SK-N-SH treated with all-trans-retinoic acid at 6 μM for 48 hours (cell line): Measurements from ENCODE around the gene PSMC3.

Source experiments
- ATAC-seq: fragments of 200-7000 bp; cut with Tn5 transposase; 3 replicates; pipeline ENCODE4 v1.9.1; 2020; ENCODE audit warnings: mild to moderate bottlenecking, moderate library complexity
- ARNTL ChIP-seq: fragments of 450-650 bp; formaldehyde crosslinking; IDR thresholded peaks from 2 replicates; pipeline ENCODE4 v1.5.0; 2020; ENCODE audit warnings: low read depth, mild to moderate bottlenecking, moderate library complexity, borderline replicate concordance
- BACH2 ChIP-seq: fragments of 250-450 bp; sonication (Bioruptor Pico); IDR thresholded peaks from 2 replicates; pipeline ENCODE4 v1.9.0; 2021; ENCODE audit warnings: mild to moderate bottlenecking, borderline replicate concordance
- CSDC2 ChIP-seq: fragments of 250-450 bp; sonication (Bioruptor Pico); IDR thresholded peaks from 2 replicates; pipeline ENCODE4 v1.5.0; 2020; ENCODE audit warnings: mild to moderate bottlenecking, moderate library complexity
- CSRNP3 ChIP-seq: fragments of 250-450 bp; sonication (Bioruptor Pico); IDR thresholded peaks from 2 replicates; pipeline ENCODE4 v1.5.1; 2021; ENCODE audit warnings: mild to moderate bottlenecking, moderate library complexity
- ESRRG ChIP-seq: fragments of 250-450 bp; sonication (Bioruptor Pico); IDR thresholded peaks from 2 replicates; pipeline ENCODE4 v1.6.1; 2021; ENCODE audit warnings: mild to moderate bottlenecking
- GLIS3 ChIP-seq: fragments of 250-450 bp; sonication (Bioruptor Pico); IDR thresholded peaks from 2 replicates; pipeline ENCODE4 v1.5.0; 2020; ENCODE audit warnings: mild to moderate bottlenecking, moderate library complexity
- ISL1 ChIP-seq: fragments of 250-450 bp; sonication (Bioruptor Pico); IDR thresholded peaks from 2 replicates; pipeline ENCODE4 v2.1.2; 2022; ENCODE audit warnings: mild to moderate bottlenecking, moderate library complexity
- OSR1 ChIP-seq: fragments of 250-450 bp; sonication (Bioruptor Pico); IDR thresholded peaks from 2 replicates; pipeline ENCODE4 v1.8.0; 2022; ENCODE audit warnings: moderate library complexity, mild to moderate bottlenecking, inconsistent platforms
- PATZ1 ChIP-seq: fragments of 250-450 bp; sonication (Bioruptor Pico); IDR thresholded peaks from 2 replicates; pipeline ENCODE4 v1.8.0; 2020; ENCODE audit warnings: mild to moderate bottlenecking, moderate library complexity, borderline replicate concordance
- POU6F1 ChIP-seq: fragments of 250-450 bp; sonication (Bioruptor Pico); IDR thresholded peaks from 2 replicates; pipeline ENCODE4 v1.8.0; 2021; ENCODE audit warnings: low read depth, mild to moderate bottlenecking, moderate library complexity, borderline replicate concordance
- PPARA ChIP-seq: fragments of 250-450 bp; sonication (Bioruptor Pico); IDR thresholded peaks from 2 replicates; pipeline ENCODE4 v1.5.0; 2020; ENCODE audit warnings: mild to moderate bottlenecking, borderline replicate concordance
- RARB ChIP-seq: fragments of 250-450 bp; sonication (Bioruptor Pico); IDR thresholded peaks from 2 replicates; pipeline ENCODE4 v1.8.0; 2021; ENCODE audit warnings: mild to moderate bottlenecking, moderate library complexity
- ZC3H10 ChIP-seq: fragments of 250-450 bp; sonication (Bioruptor Pico); IDR thresholded peaks from 2 replicates; pipeline ENCODE4 v1.5.1; 2021; ENCODE audit warnings: mild to moderate bottlenecking, moderate library complexity
- ZFP3 ChIP-seq: fragments of 250-450 bp; sonication (Bioruptor Pico); IDR thresholded peaks from 2 replicates; pipeline ENCODE4 v1.5.0; 2020; ENCODE audit warnings: mild to moderate bottlenecking, moderate library complexity
- ZNF565 ChIP-seq: fragments of 450-650 bp; formaldehyde crosslinking; conservative IDR thresholded peaks from 2 replicates; pipeline ENCODE4 v1.5.0; 2020; ENCODE audit warnings: low read depth, mild to moderate bottlenecking, moderate library complexity
- ZNF70 ChIP-seq: fragments of 450-650 bp; formaldehyde crosslinking; IDR thresholded peaks from 2 replicates; pipeline ENCODE4 v1.5.0; 2020; ENCODE audit warnings: mild to moderate bottlenecking, moderate library complexity
- ZNF8 ChIP-seq: fragments of 450-650 bp; formaldehyde crosslinking; IDR thresholded peaks from 2 replicates; pipeline ENCODE4 v1.5.0; 2020; ENCODE audit warnings: mild to moderate bottlenecking, moderate library complexity
- TF ChIP-seq, protein P1 (sequence below): fragments of 250-450 bp; sonication (Bioruptor Pico); IDR thresholded peaks from 2 replicates; pipeline ENCODE4 v1.5.0; 2020; ENCODE audit warnings: mild to moderate bottlenecking, moderate library complexity

Gene PSMC3

GRCh38 chr11:47445840-47446239 is 19.6 kb upstream of the PSMC3 start:
- TF ChIP-seq CSRNP3 (CRISPR knock-in tag) (no peak), ARNTL (CRISPR knock-in tag) (no peak), PATZ1 (no peak), ESRRG (CRISPR knock-in tag) (no peak), PPARA (no peak), ZNF70 (no peak)
- TF ChIP-seq, protein P1, sequence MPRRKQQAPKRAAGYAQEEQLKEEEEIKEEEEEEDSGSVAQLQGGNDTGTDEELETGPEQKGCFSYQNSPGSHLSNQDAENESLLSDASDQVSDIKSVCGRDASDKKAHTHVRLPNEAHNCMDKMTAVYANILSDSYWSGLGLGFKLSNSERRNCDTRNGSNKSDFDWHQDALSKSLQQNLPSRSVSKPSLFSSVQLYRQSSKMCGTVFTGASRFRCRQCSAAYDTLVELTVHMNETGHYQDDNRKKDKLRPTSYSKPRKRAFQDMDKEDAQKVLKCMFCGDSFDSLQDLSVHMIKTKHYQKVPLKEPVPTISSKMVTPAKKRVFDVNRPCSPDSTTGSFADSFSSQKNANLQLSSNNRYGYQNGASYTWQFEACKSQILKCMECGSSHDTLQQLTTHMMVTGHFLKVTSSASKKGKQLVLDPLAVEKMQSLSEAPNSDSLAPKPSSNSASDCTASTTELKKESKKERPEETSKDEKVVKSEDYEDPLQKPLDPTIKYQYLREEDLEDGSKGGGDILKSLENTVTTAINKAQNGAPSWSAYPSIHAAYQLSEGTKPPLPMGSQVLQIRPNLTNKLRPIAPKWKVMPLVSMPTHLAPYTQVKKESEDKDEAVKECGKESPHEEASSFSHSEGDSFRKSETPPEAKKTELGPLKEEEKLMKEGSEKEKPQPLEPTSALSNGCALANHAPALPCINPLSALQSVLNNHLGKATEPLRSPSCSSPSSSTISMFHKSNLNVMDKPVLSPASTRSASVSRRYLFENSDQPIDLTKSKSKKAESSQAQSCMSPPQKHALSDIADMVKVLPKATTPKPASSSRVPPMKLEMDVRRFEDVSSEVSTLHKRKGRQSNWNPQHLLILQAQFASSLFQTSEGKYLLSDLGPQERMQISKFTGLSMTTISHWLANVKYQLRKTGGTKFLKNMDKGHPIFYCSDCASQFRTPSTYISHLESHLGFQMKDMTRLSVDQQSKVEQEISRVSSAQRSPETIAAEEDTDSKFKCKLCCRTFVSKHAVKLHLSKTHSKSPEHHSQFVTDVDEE (CRISPR knock-in tag), result no peak
- ATAC-seq, result no peak

DNA sequence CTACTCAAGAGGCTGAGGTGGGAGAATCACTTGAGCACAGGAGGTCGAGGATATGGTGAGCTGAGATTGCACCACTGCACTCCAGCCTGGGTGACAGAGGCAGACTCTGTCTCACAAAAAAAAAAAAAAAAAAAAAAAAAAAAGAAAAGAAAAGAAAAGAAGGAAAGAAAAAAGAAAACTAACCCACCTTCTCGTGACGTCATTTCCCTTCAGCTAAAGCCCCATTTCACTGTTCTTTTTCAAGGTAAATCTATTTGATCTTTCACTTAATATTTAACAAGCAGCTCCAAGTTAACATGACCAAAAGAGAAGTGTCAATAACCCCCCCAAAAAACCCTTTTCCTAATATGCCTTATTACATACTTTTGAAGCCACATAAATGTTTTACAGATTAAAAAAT is 17.6 kb upstream of the PSMC3 start:
- no peak for ATAC-seq
- no peak for TF ChIP-seq OSR1
- no peak for TF ChIP-seq CSDC2 (CRISPR knock-in tag)
- TF ChIP-seq RARB (CRISPR knock-in tag), result no peak
- TF ChIP-seq BACH2 (CRISPR knock-in tag), result no peak
- TF ChIP-seq POU6F1 (CRISPR knock-in tag), result no peak

DNA sequence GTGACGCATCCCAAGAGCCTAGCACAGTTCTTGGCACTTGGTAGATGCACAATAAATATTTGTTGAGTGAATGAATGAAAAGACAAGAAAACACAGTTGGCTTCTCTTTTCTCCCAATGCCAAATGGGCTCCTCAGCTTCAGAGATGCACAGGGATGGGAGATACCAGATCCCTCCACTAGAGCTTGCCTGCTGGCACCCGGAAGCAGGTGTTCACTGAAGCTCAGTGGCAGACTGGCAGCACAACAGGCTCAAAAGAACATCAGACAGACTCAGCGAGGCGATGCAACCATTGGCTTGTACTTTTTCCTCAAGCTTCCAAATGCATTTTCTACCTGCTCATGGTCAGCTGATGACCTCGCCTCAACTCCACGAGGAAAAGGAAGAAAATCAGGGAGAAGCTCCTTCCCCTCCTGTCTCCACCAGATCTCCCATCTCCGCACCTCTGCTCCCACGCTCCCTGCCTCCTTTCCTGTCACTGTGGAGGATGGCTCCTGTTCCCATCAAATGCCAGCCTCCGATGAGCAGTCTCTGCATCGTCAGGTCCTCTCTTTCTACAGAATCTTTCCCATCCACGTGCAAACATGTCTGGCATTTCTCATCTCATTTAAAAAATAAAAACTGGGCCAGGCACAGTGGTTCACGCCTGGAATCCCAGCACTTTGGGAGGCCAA is 16.9 kb upstream of the PSMC3 start:
- peak; percentile 74 for ATAC-seq
- no peak for TF ChIP-seq BACH2 (CRISPR knock-in tag)
- no peak for TF ChIP-seq ZFP3
- TF ChIP-seq CSDC2 (CRISPR knock-in tag), result no peak
- TF ChIP-seq CSRNP3 (CRISPR knock-in tag), result no peak
- no peak for TF ChIP-seq ISL1 (CRISPR knock-in tag)
- no peak for TF ChIP-seq ZNF70

DNA sequence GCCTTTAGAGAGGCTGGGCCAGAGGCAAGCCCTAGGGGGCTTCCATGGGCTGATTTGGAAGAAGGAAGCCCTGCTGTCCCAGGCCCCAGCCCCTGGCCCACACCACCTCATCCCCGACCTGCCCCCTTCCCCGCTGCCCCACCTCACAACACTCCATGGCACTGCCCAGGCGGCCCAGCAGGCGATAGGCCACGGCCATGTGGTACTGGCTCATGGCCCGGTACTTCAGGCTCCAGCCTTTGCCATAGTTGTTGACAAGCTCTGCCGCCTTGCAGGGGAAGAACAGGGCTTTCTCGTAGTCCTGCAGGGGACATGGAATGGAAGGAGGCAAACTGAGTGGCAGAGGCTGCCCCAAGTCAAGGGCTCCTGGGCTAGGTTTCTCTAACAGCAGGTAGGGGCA is 16.3 kb upstream of the PSMC3 start:
- ATAC-seq, result no peak
- TF ChIP-seq ZC3H10 (no peak), GLIS3 (CRISPR knock-in tag) (no peak), ESRRG (CRISPR knock-in tag) (no peak), PATZ1 (no peak), RARB (CRISPR knock-in tag) (no peak), ZNF8 (CRISPR knock-in tag) (no peak), POU6F1 (CRISPR knock-in tag) (no peak), ZNF565 (CRISPR knock-in tag) (no peak), PPARA (no peak), CSDC2 (CRISPR knock-in tag) (no peak)
- TF ChIP-seq, protein P1 (CRISPR knock-in tag), result no peak
